HepG2 (cell line): Measurements from ENCODE around the gene SUPT6H. TPM values are rescaled to one million over a fixed set of nuclear protein-coding genes. Genes with fewer than 3 reads are reported as not detected.

Experiments used
- GTF3A ChIP-seq: sonication (generic); formaldehyde crosslinking; conservative IDR thresholded peaks from 2 replicates; pipeline ENCODE4 v1.4.0; 2020; ENCODE audit warnings: mild to moderate bottlenecking, missing genetic modification reagents
- NR3C1 ChIP-seq: sonication (generic); formaldehyde crosslinking; IDR thresholded peaks from 2 replicates; pipeline ENCODE4 v1.4.0; 2020; ENCODE audit warnings: missing genetic modification reagents
- ZKSCAN1 ChIP-seq: fragments of 150-350 bp; IDR thresholded peaks from 2 replicates; pipeline ENCODE4 v1.6.1; 2014; ENCODE audit warnings: low read length
- ZNF10 ChIP-seq: sonication (generic); formaldehyde crosslinking; IDR thresholded peaks from 2 replicates; pipeline ENCODE4 v1.4.0; 2020; ENCODE audit warnings: mild to moderate bottlenecking, low read depth, missing genetic modification reagents, borderline replicate concordance
- ZNF264 ChIP-seq: sonication (generic); formaldehyde crosslinking; IDR thresholded peaks from 2 replicates; pipeline ENCODE4 v1.4.0; 2020; ENCODE audit warnings: missing genetic modification reagents
- ZNF788 ChIP-seq: sonication (generic); formaldehyde crosslinking; IDR thresholded peaks from 2 replicates; pipeline ENCODE4 v1.5.0; 2020; ENCODE audit warnings: mild to moderate bottlenecking, missing genetic modification reagents, borderline replicate concordance
- polyA plus RNA-seq, 8 experiments: library from polyadenylated mRNA; depleted of rRNA in 3 of 8; stranded (reverse) in 7 of 8; unstranded in 1 of 8; fragments of >200 nt; fragmentation: Illumina TruSeq in 4 of 8; extraction: Trizol in 4 of 8; gene quantifications; 2 replicates each; pipeline versions ENCODE4 v1.2.1 to v1.2.3, GENCODE V29; 2011 to 2016; ENCODE audit warnings: low read depth in 4 of 8, missing spikeins in 1 of 8, mixed read lengths in 1 of 8; ENCODE audit not compliant: insufficient read depth in 1 of 8
- total RNA-seq, 5 experiments: library from RNA; depleted of rRNA; stranded (reverse); fragments of >200 nt; fragmentation: Illumina TruSeq; extraction: Trizol; gene quantifications; 2 replicates each; pipeline ENCODE4 v1.2.3, GENCODE V29; 2016; ENCODE audit warnings: low read depth in 1 of 5
- TF ChIP-seq, protein P1 (sequence below): sonication (generic); formaldehyde crosslinking; IDR thresholded peaks from 2 replicates; pipeline ENCODE4 v1.4.0; 2020; ENCODE audit warnings: missing genetic modification reagents
- TF ChIP-seq, protein P2 (sequence below): sonication (generic); formaldehyde crosslinking; IDR thresholded peaks from 2 replicates; pipeline ENCODE4 v1.4.0; 2020; ENCODE audit warnings: missing genetic modification reagents, mild to moderate bottlenecking, borderline replicate concordance
- TF ChIP-seq, protein P3 (sequence below): sonication (generic); formaldehyde crosslinking; IDR thresholded peaks from 2 replicates; pipeline ENCODE4 v1.4.0; 2020; ENCODE audit warnings: missing genetic modification reagents
- TF ChIP-seq, protein P4 (sequence below): IDR thresholded peaks from 2 replicates; pipeline ENCODE4 v1.6.1; 2016
- TF ChIP-seq, protein P5 (sequence below): sonication (generic); formaldehyde crosslinking; IDR thresholded peaks from 2 replicates; pipeline ENCODE4 v1.5.0; 2020; ENCODE audit warnings: mild to moderate bottlenecking, missing genetic modification reagents, borderline replicate concordance
- TF ChIP-seq, protein P6 (sequence below): sonication (generic); formaldehyde crosslinking; IDR thresholded peaks from 2 replicates; pipeline ENCODE4 v1.4.0; 2020; ENCODE audit warnings: low read depth, missing genetic modification reagents

Gene SUPT6H
- total and polyA plus RNA-seq, 2 of the 13 experiments (the other 11 are each of a cell fraction or from before 2014, with no cell fraction given) = 32.7 to 39.9 TPM

DNA sequence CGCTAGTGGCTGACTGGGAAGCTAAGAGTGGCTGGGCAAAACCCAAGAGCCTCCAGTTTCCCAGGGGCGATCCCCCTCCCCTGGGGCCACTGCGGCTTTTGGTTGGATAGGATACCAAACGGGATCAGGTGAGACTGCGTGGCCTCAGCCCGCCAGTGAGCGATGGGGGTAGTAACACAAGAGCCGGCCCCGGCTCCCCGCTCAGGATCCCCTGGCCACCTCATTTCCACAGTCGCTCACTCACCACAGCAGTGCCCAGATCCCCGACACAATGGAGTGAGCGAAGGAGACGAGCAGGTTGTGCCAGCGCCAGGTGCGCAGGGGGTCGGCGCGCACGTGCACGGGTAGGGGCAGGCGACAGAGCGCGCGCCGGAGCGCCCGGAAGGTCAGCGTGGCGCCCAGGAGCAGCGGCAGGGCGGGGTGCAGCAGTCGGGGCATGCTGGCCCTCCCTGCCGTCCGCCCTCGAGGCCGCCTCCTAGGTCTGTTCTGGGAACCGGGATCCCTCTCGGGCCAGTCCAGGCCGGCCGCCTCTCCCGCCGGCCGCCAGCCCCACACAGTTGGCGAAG, 63.7 kb downstream of the SUPT6H start (continued):
- TF ChIP-seq, protein P1, sequence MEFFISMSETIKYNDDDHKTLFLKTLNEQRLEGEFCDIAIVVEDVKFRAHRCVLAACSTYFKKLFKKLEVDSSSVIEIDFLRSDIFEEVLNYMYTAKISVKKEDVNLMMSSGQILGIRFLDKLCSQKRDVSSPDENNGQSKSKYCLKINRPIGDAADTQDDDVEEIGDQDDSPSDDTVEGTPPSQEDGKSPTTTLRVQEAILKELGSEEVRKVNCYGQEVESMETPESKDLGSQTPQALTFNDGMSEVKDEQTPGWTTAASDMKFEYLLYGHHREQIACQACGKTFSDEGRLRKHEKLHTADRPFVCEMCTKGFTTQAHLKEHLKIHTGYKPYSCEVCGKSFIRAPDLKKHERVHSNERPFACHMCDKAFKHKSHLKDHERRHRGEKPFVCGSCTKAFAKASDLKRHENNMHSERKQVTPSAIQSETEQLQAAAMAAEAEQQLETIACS = peak; percentile 86
- TF ChIP-seq, protein P2, sequence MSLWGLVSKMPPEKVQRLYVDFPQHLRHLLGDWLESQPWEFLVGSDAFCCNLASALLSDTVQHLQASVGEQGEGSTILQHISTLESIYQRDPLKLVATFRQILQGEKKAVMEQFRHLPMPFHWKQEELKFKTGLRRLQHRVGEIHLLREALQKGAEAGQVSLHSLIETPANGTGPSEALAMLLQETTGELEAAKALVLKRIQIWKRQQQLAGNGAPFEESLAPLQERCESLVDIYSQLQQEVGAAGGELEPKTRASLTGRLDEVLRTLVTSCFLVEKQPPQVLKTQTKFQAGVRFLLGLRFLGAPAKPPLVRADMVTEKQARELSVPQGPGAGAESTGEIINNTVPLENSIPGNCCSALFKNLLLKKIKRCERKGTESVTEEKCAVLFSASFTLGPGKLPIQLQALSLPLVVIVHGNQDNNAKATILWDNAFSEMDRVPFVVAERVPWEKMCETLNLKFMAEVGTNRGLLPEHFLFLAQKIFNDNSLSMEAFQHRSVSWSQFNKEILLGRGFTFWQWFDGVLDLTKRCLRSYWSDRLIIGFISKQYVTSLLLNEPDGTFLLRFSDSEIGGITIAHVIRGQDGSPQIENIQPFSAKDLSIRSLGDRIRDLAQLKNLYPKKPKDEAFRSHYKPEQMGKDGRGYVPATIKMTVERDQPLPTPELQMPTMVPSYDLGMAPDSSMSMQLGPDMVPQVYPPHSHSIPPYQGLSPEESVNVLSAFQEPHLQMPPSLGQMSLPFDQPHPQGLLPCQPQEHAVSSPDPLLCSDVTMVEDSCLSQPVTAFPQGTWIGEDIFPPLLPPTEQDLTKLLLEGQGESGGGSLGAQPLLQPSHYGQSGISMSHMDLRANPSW (CRISPR knock-in tag) = peak; percentile 32
- TF ChIP-seq, protein P3, sequence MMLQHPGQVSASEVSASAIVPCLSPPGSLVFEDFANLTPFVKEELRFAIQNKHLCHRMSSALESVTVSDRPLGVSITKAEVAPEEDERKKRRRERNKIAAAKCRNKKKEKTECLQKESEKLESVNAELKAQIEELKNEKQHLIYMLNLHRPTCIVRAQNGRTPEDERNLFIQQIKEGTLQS (CRISPR knock-in tag) = peak; percentile 35
- TF ChIP-seq, protein P4, sequence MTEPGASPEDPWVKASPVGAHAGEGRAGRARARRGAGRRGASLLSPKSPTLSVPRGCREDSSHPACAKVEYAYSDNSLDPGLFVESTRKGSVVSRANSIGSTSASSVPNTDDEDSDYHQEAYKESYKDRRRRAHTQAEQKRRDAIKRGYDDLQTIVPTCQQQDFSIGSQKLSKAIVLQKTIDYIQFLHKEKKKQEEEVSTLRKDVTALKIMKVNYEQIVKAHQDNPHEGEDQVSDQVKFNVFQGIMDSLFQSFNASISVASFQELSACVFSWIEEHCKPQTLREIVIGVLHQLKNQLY (CRISPR knock-in tag) = no peak
- TF ChIP-seq GTF3A (no peak), NR3C1 (CRISPR knock-in tag) (no peak), ZKSCAN1 (no peak), ZNF10 (CRISPR knock-in tag) (no peak), ZNF788 (no peak; the same call in 1 of the 2 replicates), ZNF264 (CRISPR knock-in tag) (no peak)
- TF ChIP-seq, protein P5, sequence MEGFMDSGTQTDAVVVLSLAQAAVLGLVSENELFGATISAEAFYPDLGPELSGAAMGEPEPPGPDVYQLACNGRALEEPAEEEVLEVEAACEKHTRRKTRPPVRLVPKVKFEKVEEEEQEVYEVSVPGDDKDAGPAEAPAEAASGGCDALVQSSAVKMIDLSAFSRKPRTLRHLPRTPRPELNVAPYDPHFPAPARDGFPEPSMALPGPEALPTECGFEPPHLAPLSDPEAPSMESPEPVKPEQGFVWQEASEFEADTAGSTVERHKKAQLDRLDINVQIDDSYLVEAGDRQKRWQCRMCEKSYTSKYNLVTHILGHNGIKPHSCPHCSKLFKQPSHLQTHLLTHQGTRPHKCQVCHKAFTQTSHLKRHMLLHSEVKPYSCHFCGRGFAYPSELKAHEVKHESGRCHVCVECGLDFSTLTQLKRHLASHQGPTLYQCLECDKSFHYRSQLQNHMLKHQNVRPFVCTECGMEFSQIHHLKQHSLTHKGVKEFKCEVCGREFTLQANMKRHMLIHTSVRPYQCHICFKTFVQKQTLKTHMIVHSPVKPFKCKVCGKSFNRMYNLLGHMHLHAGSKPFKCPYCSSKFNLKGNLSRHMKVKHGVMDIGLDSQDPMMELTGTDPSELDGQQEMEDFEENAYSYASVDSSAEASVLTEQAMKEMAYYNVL (CRISPR knock-in tag) = 0 out of 2 replicates have a peak, but pooled peaks have one; percentile 9
- TF ChIP-seq, protein P6, sequence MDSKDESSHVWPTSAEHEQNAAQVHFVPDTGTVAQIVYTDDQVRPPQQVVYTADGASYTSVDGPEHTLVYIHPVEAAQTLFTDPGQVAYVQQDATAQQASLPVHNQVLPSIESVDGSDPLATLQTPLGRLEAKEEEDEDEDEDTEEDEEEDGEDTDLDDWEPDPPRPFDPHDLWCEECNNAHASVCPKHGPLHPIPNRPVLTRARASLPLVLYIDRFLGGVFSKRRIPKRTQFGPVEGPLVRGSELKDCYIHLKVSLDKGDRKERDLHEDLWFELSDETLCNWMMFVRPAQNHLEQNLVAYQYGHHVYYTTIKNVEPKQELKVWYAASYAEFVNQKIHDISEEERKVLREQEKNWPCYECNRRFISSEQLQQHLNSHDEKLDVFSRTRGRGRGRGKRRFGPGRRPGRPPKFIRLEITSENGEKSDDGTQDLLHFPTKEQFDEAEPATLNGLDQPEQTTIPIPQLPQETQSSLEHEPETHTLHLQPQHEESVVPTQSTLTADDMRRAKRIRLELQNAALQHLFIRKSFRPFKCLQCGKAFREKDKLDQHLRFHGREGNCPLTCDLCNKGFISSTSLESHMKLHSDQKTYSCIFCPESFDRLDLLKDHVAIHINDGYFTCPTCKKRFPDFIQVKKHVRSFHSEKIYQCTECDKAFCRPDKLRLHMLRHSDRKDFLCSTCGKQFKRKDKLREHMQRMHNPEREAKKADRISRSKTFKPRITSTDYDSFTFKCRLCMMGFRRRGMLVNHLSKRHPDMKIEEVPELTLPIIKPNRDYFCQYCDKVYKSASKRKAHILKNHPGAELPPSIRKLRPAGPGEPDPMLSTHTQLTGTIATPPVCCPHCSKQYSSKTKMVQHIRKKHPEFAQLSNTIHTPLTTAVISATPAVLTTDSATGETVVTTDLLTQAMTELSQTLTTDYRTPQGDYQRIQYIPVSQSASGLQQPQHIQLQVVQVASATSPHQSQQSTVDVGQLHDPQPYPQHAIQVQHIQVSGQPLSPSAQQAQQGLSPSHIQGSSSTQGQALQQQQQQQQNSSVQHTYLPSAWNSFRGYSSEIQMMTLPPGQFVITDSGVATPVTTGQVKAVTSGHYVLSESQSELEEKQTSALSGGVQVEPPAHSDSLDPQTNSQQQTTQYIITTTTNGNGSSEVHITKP (CRISPR knock-in tag) = no peak
